OCI-LY1 (cell line): Measurements from ENCODE around the gene KREMEN1.

Experiments
- H2AFZ ChIP-seq: fragments of 200-600 bp; sonication (generic), shearing (Covaris generic); 2 replicates; pipeline ENCODE4 v1.6.0; 2014; ENCODE audit warnings: antibody characterized with exemption, mild to moderate bottlenecking, low read length
- H3F3A ChIP-seq: fragments of 200-600 bp; sonication (generic), shearing (Covaris generic); 2 replicates; pipeline ENCODE4 v1.6.0; 2014; ENCODE audit warnings: mild to moderate bottlenecking, antibody characterized with exemption, low read length, moderate library complexity; ENCODE audit not compliant: insufficient read depth
- H3K27ac ChIP-seq: fragments of 200-600 bp; sonication (generic); 2 replicates; pipeline ENCODE4 v1.5.1; 2014; ENCODE audit warnings: low read length, mixed run types, mild to moderate bottlenecking, low read depth; ENCODE audit not compliant: poor library complexity, severe bottlenecking
- H3K27me3 ChIP-seq: fragments of 200-600 bp; sonication (generic); 2 replicates; pipeline ENCODE4 v1.6.0; 2014; ENCODE audit warnings: antibody characterized with exemption, mild to moderate bottlenecking, low read length, moderate library complexity; ENCODE audit not compliant: insufficient read depth
- H3K36me3 ChIP-seq: fragments of 200-600 bp; sonication (generic); 2 replicates; pipeline ENCODE4 v1.6.1; 2014; ENCODE audit warnings: mild to moderate bottlenecking, antibody characterized with exemption, low read length, moderate library complexity, mixed read lengths; ENCODE audit not compliant: insufficient read depth
- H3K4me1 ChIP-seq: fragments of 200-600 bp; sonication (generic); 2 replicates; pipeline ENCODE4 v1.5.1; 2014; ENCODE audit warnings: mild to moderate bottlenecking, low read length, moderate library complexity; ENCODE audit not compliant: insufficient read depth, severe bottlenecking
- H3K4me2 ChIP-seq: fragments of 200-600 bp; sonication (generic), shearing (Covaris generic); 2 replicates; pipeline ENCODE4 v1.6.1; 2014; ENCODE audit warnings: low read length
- H3K4me3 ChIP-seq: fragments of 200-600 bp; sonication (generic); 2 replicates; pipeline ENCODE4 v1.5.1; 2014; ENCODE audit warnings: low read length, low read depth, mild to moderate bottlenecking, mixed read lengths; ENCODE audit not compliant: poor library complexity, severe bottlenecking
- H3K79me2 ChIP-seq: fragments of 200-600 bp; shearing (Covaris generic); 2 replicates; pipeline ENCODE4 v1.6.1; 2016; ENCODE audit warnings: mixed run types, low read length, mixed read lengths; ENCODE audit not compliant: insufficient read depth
- H3K9ac ChIP-seq: fragments of 200-600 bp; sonication (generic), shearing (Covaris generic); 2 replicates; pipeline ENCODE4 v1.6.1; 2014; ENCODE audit warnings: mild to moderate bottlenecking, low read length, mixed read lengths
- H3K9me2 ChIP-seq: fragments of 200-600 bp; sonication (generic), shearing (Covaris generic); 2 replicates; pipeline ENCODE4 v1.6.1; 2014; ENCODE audit warnings: low read depth, mild to moderate bottlenecking, low read length, mixed read lengths
- H3K9me3 ChIP-seq: fragments of 200-600 bp; shearing (Covaris generic); 2 replicates; pipeline ENCODE4 v1.6.1; 2014; ENCODE audit warnings: low read length, mixed read lengths
- H4K20me1 ChIP-seq: fragments of 200-600 bp; sonication (generic), shearing (Covaris generic); 2 replicates; pipeline ENCODE4 v1.6.0; 2016; ENCODE audit warnings: mild to moderate bottlenecking, low read length; ENCODE audit not compliant: insufficient read depth
- EZH2 ChIP-seq: fragments of 200-600 bp; sonication (generic), shearing (Covaris generic); IDR thresholded peaks from 2 replicates; pipeline ENCODE4 v1.8.0; 2017; ENCODE audit warnings: borderline replicate concordance, mixed run types, mild to moderate bottlenecking, antibody characterized with exemption, low read length, moderate library complexity, mixed read lengths
- TF ChIP-seq, protein P1 (sequence below): fragments of 200-600 bp; sonication (generic), shearing (Covaris generic); IDR thresholded peaks from 2 replicates; pipeline ENCODE4 v1.5.1; 2017; ENCODE audit warnings: mild to moderate bottlenecking, antibody characterized with exemption, low read length, moderate library complexity, mixed read lengths

KREMEN1 gene

DNA sequence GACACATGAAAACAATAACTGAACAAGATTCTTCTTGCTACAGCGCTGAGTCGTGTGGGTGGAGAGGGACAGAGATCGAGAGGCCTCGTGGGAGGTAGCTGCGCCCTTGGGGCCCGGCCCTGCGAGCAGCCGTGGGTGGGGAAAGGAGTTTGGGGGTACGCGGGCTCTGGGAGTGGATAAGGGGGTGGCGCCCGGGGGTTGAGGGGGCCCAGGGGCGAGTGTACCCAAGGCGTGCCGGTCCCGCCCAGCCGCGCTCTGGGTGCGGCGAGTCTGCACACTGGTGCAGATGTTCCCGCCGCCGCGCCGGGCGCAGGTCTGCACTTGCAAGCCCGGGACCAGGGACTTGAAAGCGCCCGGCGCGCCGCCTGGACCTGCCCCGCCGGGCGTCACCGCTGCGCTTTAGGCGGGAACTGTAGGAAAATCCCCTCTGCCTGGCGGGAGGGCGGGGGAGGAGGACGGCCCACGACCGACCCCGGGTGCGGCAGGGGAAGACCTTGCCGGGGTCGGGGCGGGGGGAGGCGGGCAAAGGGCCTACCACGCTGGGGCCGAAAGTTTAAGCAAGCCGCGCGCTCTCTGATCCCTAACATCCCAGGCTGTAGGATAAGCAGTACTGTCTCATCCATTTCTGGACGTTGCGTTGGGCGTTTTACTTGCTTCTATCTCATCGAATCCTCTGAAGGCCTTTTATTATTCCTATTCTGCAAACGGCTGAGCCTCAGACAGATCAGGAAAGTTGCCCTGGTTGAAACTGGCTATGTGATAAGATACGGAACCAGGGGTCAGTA lies 1.4 kb upstream of the KREMEN1 start:
- no peak overlapping the region; the same call in 1 of the 2 replicates for H3K4me2 ChIP-seq
- H3K9me3 ChIP-seq = no peaks in the 10 kb centered on the region
- TF ChIP-seq EZH2 = no peak
- TF ChIP-seq, protein P1, sequence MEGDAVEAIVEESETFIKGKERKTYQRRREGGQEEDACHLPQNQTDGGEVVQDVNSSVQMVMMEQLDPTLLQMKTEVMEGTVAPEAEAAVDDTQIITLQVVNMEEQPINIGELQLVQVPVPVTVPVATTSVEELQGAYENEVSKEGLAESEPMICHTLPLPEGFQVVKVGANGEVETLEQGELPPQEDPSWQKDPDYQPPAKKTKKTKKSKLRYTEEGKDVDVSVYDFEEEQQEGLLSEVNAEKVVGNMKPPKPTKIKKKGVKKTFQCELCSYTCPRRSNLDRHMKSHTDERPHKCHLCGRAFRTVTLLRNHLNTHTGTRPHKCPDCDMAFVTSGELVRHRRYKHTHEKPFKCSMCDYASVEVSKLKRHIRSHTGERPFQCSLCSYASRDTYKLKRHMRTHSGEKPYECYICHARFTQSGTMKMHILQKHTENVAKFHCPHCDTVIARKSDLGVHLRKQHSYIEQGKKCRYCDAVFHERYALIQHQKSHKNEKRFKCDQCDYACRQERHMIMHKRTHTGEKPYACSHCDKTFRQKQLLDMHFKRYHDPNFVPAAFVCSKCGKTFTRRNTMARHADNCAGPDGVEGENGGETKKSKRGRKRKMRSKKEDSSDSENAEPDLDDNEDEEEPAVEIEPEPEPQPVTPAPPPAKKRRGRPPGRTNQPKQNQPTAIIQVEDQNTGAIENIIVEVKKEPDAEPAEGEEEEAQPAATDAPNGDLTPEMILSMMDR = no peak
- no peaks in the 10 kb centered on the region for H3F3A ChIP-seq
- H3K79me2 ChIP-seq = no peaks in the 10 kb centered on the region
- peaks cover 9% of the 10 kb centered on the region for H3K4me1 ChIP-seq
- no peak overlapping the region for H3K9ac ChIP-seq
- H3K4me3 ChIP-seq = no peak overlapping the region
- no peaks in the 10 kb centered on the region for H4K20me1 ChIP-seq
- H2AFZ ChIP-seq = no peak overlapping the region
- H3K27ac ChIP-seq = no peak overlapping the region
- no peaks in the 10 kb centered on the region; the same call in 1 of the 2 replicates for H3K27me3 ChIP-seq
- H3K36me3 ChIP-seq = no peaks in the 10 kb centered on the region
- no peaks in the 10 kb centered on the region for H3K9me2 ChIP-seq

DNA sequence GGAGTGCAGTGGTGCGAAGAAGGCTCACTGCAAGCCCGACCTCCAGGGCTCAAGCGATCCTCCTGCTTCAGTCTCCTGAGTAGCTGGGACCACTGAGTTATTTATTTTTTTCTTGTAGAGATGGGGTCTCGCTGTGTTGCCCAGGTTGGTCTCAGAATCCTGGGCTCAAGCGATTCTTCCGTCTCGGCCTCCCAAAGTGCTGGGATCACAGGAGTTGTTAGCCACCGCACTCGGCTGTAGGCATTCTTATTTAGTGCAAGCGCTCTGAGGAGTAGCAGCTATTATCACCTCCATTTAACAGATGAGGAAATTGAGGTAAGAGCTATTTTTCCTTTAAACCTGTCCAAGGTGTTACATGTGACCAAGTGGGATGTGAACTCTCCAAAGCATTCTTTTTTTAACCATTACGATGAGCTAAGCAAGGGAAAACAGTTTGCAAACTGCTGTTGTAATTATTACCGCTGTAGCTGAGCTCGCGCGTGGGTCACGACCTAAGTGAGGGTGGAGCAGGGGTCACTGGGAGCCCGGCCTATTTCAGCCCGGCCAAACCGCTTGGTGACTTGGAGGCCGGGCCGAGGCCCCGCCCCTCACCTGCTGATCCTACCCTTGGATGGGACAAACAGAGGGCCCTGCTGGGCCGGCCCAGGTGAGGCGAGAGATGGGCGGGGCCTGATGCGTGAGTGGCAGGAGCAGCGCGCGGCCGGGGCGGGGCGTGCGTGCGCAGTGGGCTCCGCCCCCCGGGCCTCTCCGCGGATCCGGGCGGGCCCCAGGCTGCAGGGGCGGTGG lies 449 bp upstream of the KREMEN1 start:
- no peak overlapping the region for H3K4me3 ChIP-seq
- no peaks in the 10 kb centered on the region for H3K79me2 ChIP-seq
- no peak overlapping the region for H3K9ac ChIP-seq
- no peak overlapping the region for H2AFZ ChIP-seq
- H3K9me2 ChIP-seq = no peaks in the 10 kb centered on the region
- peaks cover 14% of the 10 kb centered on the region for H3K4me1 ChIP-seq
- H3K36me3 ChIP-seq = no peaks in the 10 kb centered on the region
- TF ChIP-seq, protein P1 = no peak
- no peak for TF ChIP-seq EZH2
- no peaks in the 10 kb centered on the region; the same call in 1 of the 2 replicates for H3K27me3 ChIP-seq
- no peaks in the 10 kb centered on the region for H4K20me1 ChIP-seq
- no peaks in the 10 kb centered on the region for H3K9me3 ChIP-seq
- H3K4me2 ChIP-seq = peak overlapping the region; percentile 5; the same call in 1 of the 2 replicates
- no peaks in the 10 kb centered on the region for H3F3A ChIP-seq
- no peak overlapping the region for H3K27ac ChIP-seq

GRCh38 chr22:29073618-29074275 lies 912 bp downstream of the KREMEN1 start:
- Histone ChIP-seq H3K4me1 (peaks cover 26% of the 10 kb centered on the region), H2AFZ (no peak overlapping the region), H3K9me2 (no peaks in the 10 kb centered on the region), H3K27ac (no peak overlapping the region), H3F3A (no peaks in the 10 kb centered on the region), H4K20me1 (no peaks in the 10 kb centered on the region), H3K79me2 (no peaks in the 10 kb centered on the region), H3K9me3 (no peaks in the 10 kb centered on the region), H3K27me3 (no peaks in the 10 kb centered on the region; the same call in 1 of the 2 replicates), H3K4me3 (peak overlapping the region; percentile 45), H3K4me2 (peak overlapping the region; percentile 44; the same call in 1 of the 2 replicates), H3K9ac (no peak overlapping the region), H3K36me3 (no peaks in the 10 kb centered on the region)
- TF ChIP-seq, protein P1 = no peak
- no peak for TF ChIP-seq EZH2
